HepG2 (cell line): ENCODE data around the gene TACC2. TPM values are rescaled to one million over a fixed set of nuclear protein-coding genes. Genes with fewer than 3 reads are reported as not detected.

ENCODE experiments used
- ATAC-seq: fragments of 200-7000 bp; cut with Tn5 transposase; 3 replicates; pipeline ENCODE4 v1.9.1; 2020; ENCODE audit warnings: mild to moderate bottlenecking, moderate library complexity
- BruUV-seq: library from RNA; stranded (reverse); fragments of 400-500 nt; replicated peaks from 2 replicates; lab custom pipeline; 2021; lab: Mats Ljungman, UMichigan
- CTCF ChIA-PET: fragments of 300-600 bp; formaldehyde crosslinking; extraction: SDS; loops from one replicate; lab custom pipeline; 2021; ENCODE audit warnings: low total read pairs, inconsistent platforms, low intra/inter-chr PET ratio; lab: Yijun Ruan, JAX
- POLR2A ChIA-PET: fragments of 350-600 bp; sonication (Branson Sonifier 250); formaldehyde crosslinking; loops from one replicate; lab custom pipeline; 2020; ENCODE audit warnings: antibody characterized with exemption, inconsistent platforms; lab: Yijun Ruan, JAX
- DNase-seq: peaks from one replicate; pipeline ENCODE4 v3.0.0-alpha.2; 2015; ENCODE audit warnings: low spot score
- FAIRE-seq: peaks from 3 replicates; lab custom pipeline; 2011; peaks lifted over from hg19 to GRCh38; lab: Jason Lieb, UNC
- H2AFZ ChIP-seq: one replicate; pipeline ENCODE4 v1.6.1; 2011; ENCODE audit warnings: low read length, inconsistent platforms
- H3K27ac ChIP-seq: fragments of 300-600 bp; 3 replicates; pipeline ENCODE4 v1.8.0; 2011; ENCODE audit warnings: mixed run types, mild to moderate bottlenecking, mixed read lengths, low read length, inconsistent platforms; ENCODE audit not compliant: insufficient read depth; ENCODE audit errors: extremely low read length
- H3K27me3 ChIP-seq, 2 experiments: fragments of 200-600 bp in 1 of 2; 2 replicates in 1 of 2; 3 replicates in 1 of 2; pipeline versions ENCODE4 v1.6.0 to v1.8.0; 2011; ENCODE audit warnings: low read length in 2 of 2, mild to moderate bottlenecking in 2 of 2, moderate library complexity in 2 of 2, inconsistent platforms in 1 of 2; ENCODE audit not compliant: insufficient read depth in 2 of 2, control insufficient read depth in 1 of 2
- H3K36me3 ChIP-seq, 2 experiments: fragments of 200-600 bp in 1 of 2; replicated peaks in 1 of 2; 2 replicates in 1 of 2; 3 replicates in 1 of 2; pipeline versions ENCODE4 v1.5.1 to v1.8.0; 2011; ENCODE audit warnings: low read length in 2 of 2, inconsistent platforms in 1 of 2; ENCODE audit not compliant: insufficient read depth in 2 of 2, control insufficient read depth in 1 of 2
- H3K4me1 ChIP-seq: 2 replicates; pipeline ENCODE4 v1.5.1; 2012; ENCODE audit warnings: low read length, inconsistent platforms; ENCODE audit not compliant: insufficient read depth
- H3K4me2 ChIP-seq: 2 replicates; pipeline ENCODE4 v1.6.0; 2011; ENCODE audit warnings: low read depth, low read length, inconsistent platforms
- H3K4me3 ChIP-seq, 3 experiments: fragments of 200-600 bp in 1 of 3; sonication (generic), shearing (Covaris generic) in 1 of 3; replicated peaks in 1 of 3; 2 replicates each; pipeline ENCODE4 v1.5.1; 2011 to 2016; ENCODE audit warnings: low read length in 3 of 3, inconsistent platforms in 2 of 3, low read depth in 2 of 3, mild to moderate bottlenecking in 2 of 3, control low read depth in 1 of 3, mixed read lengths in 1 of 3; ENCODE audit not compliant: insufficient read depth in 1 of 3
- H3K79me2 ChIP-seq: one replicate; pipeline ENCODE4 v1.6.1; 2011; ENCODE audit warnings: low read length, inconsistent platforms; ENCODE audit not compliant: insufficient read depth
- H3K9ac ChIP-seq: 2 replicates; pipeline ENCODE4 v1.6.0; 2011; ENCODE audit warnings: mild to moderate bottlenecking, low read depth, low read length, inconsistent platforms; ENCODE audit not compliant: insufficient read depth
- H3K9me3 ChIP-seq: 2 replicates; pipeline ENCODE4 v1.5.1; 2012; ENCODE audit warnings: mild to moderate bottlenecking, low read length
- H4K20me1 ChIP-seq: 2 replicates; pipeline ENCODE4 v1.6.0; 2011; ENCODE audit warnings: inconsistent platforms, mild to moderate bottlenecking, low read length, moderate library complexity; ENCODE audit not compliant: insufficient read depth
- HDAC6 ChIP-seq: fragments of 200-600 bp; sonication (generic); IDR thresholded peaks from 2 replicates; pipeline ENCODE4 v1.7.0; 2017; ENCODE audit warnings: mild to moderate bottlenecking, antibody characterized with exemption, low read length, low read depth
- MED13 ChIP-seq: sonication (generic); formaldehyde crosslinking; IDR thresholded peaks from 2 replicates; pipeline ENCODE4 v1.5.0; 2020; ENCODE audit warnings: missing genetic modification reagents
- MTF1 ChIP-seq: sonication (generic); formaldehyde crosslinking; IDR thresholded peaks from 2 replicates; pipeline ENCODE4 v1.5.0; 2020; ENCODE audit warnings: missing genetic modification reagents
- NFIC ChIP-seq: IDR thresholded peaks from 2 replicates; pipeline ENCODE4 v1.6.1; 2012; ENCODE audit warnings: mild to moderate bottlenecking, low read length, inconsistent platforms
- NFKBIZ ChIP-seq: IDR thresholded peaks from 2 replicates; pipeline ENCODE4 v1.6.1; 2018; ENCODE audit warnings: missing genetic modification reagents, missing compliant biosample characterization
- SRSF9 ChIP-seq: fragments of 200-400 bp; formaldehyde crosslinking; IDR thresholded peaks from 2 replicates; pipeline ENCODE4 v1.6.1; 2018; ENCODE audit warnings: borderline replicate concordance, mild to moderate bottlenecking, low read depth, low read length; ENCODE audit not compliant: insufficient read depth, poor library complexity, severe bottlenecking
- ZBTB3 ChIP-seq: sonication (generic); formaldehyde crosslinking; IDR thresholded peaks from 2 replicates; pipeline ENCODE4 v1.4.0; 2020; ENCODE audit warnings: low read depth, mild to moderate bottlenecking, moderate library complexity, missing genetic modification reagents, borderline replicate concordance
- ZSCAN30 ChIP-seq: sonication (generic); formaldehyde crosslinking; IDR thresholded peaks from 2 replicates; pipeline ENCODE4 v1.5.0; 2020; ENCODE audit warnings: mild to moderate bottlenecking, missing genetic modification reagents
- WGBS: methylation state at CpG from one replicate; pipeline ENCODE4 v1.1.6; 2017; ENCODE audit warnings: low lambda C conversion rate; 5-methylcytosine and 5-hydroxymethylcytosine counted together
- in situ Hi-C: cut with HindIII; loops from 2 replicates; pipeline ENCODE4 v1.10.0; 2017; ENCODE audit warnings: low pct_unique_long_range_greater_than_20kb; ENCODE audit not compliant: extremely low pct_ligation_motif_present
- intact Hi-C: fragments of 100-400 bp; cut with micrococcal nuclease; formaldehyde crosslinking; loops from one replicate; pipeline ENCODE4 v1.10.0; 2022; ENCODE audit not compliant: unreplicated experiment
- polyA plus RNA-seq, 8 experiments: library from polyadenylated mRNA; depleted of rRNA in 3 of 8; stranded (reverse) in 7 of 8; unstranded in 1 of 8; fragments of >200 nt; fragmentation: Illumina TruSeq in 4 of 8; extraction: Trizol in 4 of 8; gene quantifications; 2 replicates each; pipeline versions ENCODE4 v1.2.1 to v1.2.3, GENCODE V29; 2011 to 2016; ENCODE audit warnings: low read depth in 4 of 8, missing spikeins in 1 of 8, mixed read lengths in 1 of 8; ENCODE audit not compliant: insufficient read depth in 1 of 8
- total RNA-seq, 5 experiments: library from RNA; depleted of rRNA; stranded (reverse); fragments of >200 nt; fragmentation: Illumina TruSeq; extraction: Trizol; gene quantifications; 2 replicates each; pipeline ENCODE4 v1.2.3, GENCODE V29; 2016; ENCODE audit warnings: low read depth in 1 of 5
- TF ChIP-seq, protein P1 (sequence below): sonication (generic); formaldehyde crosslinking; IDR thresholded peaks from 2 replicates; pipeline ENCODE4 v1.4.0; 2020; ENCODE audit warnings: missing genetic modification reagents, borderline replicate concordance
- TF ChIP-seq, protein P2 (sequence below): sonication (generic); formaldehyde crosslinking; IDR thresholded peaks from 2 replicates; pipeline ENCODE4 v1.4.0; 2020; ENCODE audit warnings: missing genetic modification reagents, borderline replicate concordance
- TF ChIP-seq, protein P3 (sequence below): sonication (generic); formaldehyde crosslinking; IDR thresholded peaks from 2 replicates; pipeline ENCODE4 v1.8.0; 2022; ENCODE audit warnings: missing genetic modification reagents, mild to moderate bottlenecking, inconsistent platforms, borderline replicate concordance

Gene TACC2
- total and polyA plus RNA-seq, 2 of the 13 experiments (the other 11 are each of a cell fraction or from before 2014, with no cell fraction given): 11.8 to 16.0 TPM

DNA sequence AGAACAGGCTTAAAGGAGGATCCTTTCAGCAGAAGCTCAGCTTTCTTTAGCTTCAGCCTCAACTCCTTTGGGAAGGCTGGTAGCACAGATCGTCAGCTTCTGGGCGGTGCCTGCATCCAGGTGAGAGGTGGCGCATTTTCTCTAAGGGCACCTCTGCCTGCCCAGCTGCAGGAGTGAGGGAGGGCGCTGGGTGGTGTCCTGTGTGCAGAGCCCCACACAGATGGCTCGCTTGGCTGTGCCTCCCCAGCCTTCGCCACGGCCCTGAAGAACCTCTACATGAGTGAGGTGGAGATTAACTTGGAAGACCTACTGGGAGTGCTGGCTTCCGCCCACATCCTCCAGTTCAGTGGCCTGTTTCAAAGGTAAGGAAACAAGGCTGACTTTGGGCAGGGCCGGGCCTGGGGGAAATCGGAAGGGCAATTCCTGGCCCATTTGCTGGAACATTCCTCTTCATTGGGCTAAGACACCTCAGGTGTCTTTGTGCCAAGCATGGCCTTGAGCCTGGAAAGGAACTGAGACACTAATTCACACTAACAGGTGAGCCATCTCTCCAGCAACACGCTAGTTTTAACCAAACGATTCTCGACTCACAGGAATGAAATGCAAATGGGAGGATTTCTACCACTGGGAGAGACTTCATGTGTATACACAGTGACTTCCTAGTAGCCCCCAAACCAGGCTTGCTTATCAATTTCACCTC is 302.0 kb downstream of the TACC2 start:
- Histone ChIP-seq H3K9me3 (no peaks in the 10 kb centered on the region), H3K9ac (no peak overlapping the region), H2AFZ (no peak overlapping the region), H3K36me3 (no peaks in the 10 kb centered on the region), H4K20me1 (no peaks in the 10 kb centered on the region), H3K27ac (no peak overlapping the region), H3K4me2 (no peak overlapping the region), H3K79me2 (no peaks in the 10 kb centered on the region), H3K4me3 (no peak overlapping the region), H3K4me1 (peaks cover 27% of the 10 kb centered on the region), H3K27me3 (peaks cover 3 to 47% of the 10 kb centered on the region in 2 experiments; a peak in 4 of 5 replicates)
- ATAC-seq: no peak
- TF ChIP-seq, protein P1, sequence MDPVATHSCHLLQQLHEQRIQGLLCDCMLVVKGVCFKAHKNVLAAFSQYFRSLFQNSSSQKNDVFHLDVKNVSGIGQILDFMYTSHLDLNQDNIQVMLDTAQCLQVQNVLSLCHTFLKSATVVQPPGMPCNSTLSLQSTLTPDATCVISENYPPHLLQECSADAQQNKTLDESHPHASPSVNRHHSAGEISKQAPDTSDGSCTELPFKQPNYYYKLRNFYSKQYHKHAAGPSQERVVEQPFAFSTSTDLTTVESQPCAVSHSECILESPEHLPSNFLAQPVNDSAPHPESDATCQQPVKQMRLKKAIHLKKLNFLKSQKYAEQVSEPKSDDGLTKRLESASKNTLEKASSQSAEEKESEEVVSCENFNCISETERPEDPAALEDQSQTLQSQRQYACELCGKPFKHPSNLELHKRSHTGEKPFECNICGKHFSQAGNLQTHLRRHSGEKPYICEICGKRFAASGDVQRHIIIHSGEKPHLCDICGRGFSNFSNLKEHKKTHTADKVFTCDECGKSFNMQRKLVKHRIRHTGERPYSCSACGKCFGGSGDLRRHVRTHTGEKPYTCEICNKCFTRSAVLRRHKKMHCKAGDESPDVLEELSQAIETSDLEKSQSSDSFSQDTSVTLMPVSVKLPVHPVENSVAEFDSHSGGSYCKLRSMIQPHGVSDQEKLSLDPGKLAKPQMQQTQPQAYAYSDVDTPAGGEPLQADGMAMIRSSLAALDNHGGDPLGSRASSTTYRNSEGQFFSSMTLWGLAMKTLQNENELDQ (CRISPR knock-in tag): no peak
- TF ChIP-seq SRSF9 (no peak), MED13 (CRISPR knock-in tag) (no peak), ZSCAN30 (CRISPR knock-in tag) (no peak), HDAC6 (no peak), MTF1 (no peak), NFKBIZ (CRISPR knock-in tag) (no peak), ZBTB3 (no peak), NFIC (no peak)
- TF ChIP-seq, protein P2, sequence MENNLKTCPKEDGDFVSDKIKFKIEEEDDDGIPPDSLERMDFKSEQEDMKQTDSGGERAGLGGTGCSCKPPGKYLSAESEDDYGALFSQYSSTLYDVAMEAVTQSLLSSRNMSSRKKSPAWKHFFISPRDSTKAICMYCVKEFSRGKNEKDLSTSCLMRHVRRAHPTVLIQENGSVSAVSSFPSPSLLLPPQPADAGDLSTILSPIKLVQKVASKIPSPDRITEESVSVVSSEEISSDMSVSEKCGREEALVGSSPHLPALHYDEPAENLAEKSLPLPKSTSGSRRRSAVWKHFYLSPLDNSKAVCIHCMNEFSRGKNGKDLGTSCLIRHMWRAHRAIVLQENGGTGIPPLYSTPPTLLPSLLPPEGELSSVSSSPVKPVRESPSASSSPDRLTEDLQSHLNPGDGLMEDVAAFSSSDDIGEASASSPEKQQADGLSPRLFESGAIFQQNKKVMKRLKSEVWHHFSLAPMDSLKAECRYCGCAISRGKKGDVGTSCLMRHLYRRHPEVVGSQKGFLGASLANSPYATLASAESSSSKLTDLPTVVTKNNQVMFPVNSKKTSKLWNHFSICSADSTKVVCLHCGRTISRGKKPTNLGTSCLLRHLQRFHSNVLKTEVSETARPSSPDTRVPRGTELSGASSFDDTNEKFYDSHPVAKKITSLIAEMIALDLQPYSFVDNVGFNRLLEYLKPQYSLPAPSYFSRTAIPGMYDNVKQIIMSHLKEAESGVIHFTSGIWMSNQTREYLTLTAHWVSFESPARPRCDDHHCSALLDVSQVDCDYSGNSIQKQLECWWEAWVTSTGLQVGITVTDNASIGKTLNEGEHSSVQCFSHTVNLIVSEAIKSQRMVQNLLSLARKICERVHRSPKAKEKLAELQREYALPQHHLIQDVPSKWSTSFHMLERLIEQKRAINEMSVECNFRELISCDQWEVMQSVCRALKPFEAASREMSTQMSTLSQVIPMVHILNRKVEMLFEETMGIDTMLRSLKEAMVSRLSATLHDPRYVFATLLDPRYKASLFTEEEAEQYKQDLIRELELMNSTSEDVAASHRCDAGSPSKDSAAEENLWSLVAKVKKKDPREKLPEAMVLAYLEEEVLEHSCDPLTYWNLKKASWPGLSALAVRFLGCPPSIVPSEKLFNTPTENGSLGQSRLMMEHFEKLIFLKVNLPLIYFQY (CRISPR knock-in tag): no peak
- TF ChIP-seq, protein P3, sequence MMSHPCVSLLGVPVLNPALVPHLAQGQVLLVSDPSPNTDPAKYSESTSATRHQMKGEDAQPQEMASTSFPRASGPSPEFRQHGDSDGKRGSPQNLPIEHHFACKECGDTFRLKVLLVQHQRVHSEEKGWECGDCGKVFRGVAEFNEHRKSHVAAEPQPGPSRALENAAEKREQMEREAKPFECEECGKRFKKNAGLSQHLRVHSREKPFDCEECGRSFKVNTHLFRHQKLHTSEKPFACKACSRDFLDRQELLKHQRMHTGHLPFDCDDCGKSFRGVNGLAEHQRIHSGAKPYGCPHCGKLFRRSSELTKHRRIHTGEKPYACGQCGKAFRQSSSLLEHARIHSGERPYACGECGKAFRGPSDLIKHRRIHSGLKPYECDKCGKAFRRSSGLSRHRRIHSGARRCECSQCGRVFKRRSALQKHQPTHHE: no peak
- in situ Hi-C loops (loop anchor here (10.0 kb wide), 1 partner anchor 414 kb away; no protein-coding TSS in a partner anchor), intact Hi-C loops (no loop called here)
- no peak for DNase-seq
- POLR2A ChIA-PET: no interaction called here
- CTCF ChIA-PET: no interaction called here
- no TSS peak for BruUV-seq
- WGBS: 65% methylated on average over 9 of the region's 13 CpGs
- FAIRE-seq: no peak
